HL-60/S4 treated with phorbol 12-myristate 13-acetate at 8.2 ng/mL for 4 days and 3 days (cell line): ENCODE measurements around the gene PLIN1.

Source experiments
- in situ Hi-C: fragments of 300-500 bp; cut with MboI; formaldehyde crosslinking; loops from 2 replicates; pipeline ENCODE4 v1.15.0; 2022; ENCODE audit warnings: low sequenced_read_pairs

The PLIN1 gene

DNA sequence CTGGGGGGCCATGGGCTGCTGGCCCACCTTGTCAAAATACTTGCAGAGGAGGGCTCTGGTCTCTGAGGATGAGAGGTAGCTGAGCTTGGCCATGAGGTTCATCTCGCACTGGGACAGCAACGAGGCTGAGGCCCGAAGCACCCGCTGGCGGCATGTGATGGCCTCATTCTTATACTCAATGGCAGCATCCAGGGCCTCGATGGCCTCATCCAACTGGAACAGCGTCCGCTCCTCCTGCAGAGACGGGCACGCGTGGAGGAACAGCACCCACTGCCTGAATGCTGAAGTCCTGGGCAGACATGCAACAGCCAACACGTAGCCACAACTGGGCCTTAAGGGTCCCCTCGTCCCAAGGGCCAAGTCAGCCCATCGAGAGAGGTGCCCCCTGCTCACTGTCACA lies 48.9 kb downstream of the PLIN1 start:
- in situ Hi-C loops = no loop called here

- in situ Hi-C loops = no loop called here
These were observed 49.3 kb downstream of the PLIN1 start for GRCh38 chr15:89629829-89630228.

DNA sequence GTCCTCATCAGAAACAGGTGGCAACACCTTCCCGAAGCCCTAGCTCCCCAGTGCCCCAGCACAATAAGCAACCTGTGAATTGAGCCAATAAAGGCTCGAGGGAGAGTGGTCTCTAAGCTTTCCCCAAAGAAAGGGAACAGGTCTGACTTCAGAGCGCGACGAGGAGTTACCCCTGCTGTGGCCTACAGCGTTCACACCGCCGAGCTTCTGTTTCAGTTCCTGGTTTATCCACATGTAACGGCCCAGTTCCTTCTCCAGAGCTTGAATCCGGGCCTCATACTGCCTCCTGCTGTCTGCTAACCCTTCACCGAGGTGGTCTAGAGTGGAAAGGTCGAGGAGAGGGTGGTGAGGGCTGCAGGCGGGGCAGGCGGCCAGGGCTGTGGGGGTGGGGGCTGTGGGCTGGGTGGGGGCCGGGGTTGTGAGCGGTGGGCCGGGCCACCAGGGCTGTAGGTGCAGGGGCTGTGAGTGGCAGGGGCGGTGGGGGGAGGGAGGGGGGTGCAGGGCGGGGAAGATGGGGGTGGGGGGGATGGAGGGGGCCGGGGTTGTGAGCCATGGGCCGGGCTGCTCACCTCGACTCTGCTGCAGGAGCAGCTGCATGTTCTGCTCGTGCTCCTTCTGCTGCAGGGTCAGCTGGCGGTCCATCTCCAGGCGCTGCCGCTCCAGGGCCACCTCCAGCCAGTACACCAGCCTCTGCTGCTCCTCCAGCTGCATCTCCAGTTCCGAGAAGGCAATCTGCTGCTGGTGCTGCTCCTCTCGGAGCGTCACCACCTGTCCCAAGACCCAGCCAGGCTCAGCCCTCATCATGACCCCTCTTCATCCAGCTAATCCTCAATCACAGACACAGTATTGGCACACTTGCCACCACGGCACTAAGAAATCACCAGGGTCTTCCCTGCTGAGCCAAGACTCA lies 50.1 kb downstream of the PLIN1 start:
- in situ Hi-C loops = no loop called here

GRCh38 chr15:89628301-89628700 lies 50.9 kb downstream of the PLIN1 start:
- in situ Hi-C loops = no loop called here

DNA sequence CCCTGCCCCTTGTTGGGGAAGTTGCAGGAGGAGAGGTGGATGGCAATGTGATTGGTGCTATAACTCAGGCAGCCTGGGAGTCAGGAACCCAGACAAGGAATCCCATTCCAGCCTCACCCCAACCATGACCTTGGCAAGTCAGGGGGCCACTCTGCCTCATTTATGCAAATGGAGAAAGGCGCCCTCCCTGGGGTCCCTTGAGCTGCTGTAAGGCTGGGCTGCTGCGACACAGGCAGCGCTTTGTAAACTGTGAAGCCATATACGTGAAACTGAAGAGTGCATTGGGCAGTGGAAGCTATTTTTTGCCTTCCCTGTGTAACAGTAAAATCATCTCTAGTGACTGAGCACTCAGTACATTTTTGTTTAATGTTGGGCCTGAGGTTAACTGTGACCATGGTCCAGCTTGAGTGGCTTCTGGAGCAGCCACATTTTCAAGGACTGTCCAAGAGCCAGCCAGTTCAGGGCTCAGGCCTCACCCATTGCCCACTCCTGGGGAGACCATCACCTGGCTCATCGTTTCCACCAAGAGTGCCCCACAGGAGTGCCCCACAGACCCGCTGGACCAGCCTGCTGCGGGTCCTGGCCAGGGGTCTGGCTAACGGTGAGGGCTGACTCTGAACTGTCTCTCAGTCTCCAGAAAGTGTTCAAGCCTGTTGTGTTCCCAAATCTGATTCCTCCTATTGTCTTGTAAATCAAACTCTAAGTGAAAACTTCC lies 51.8 kb downstream of the PLIN1 start:
- in situ Hi-C loops = no loop called here

DNA sequence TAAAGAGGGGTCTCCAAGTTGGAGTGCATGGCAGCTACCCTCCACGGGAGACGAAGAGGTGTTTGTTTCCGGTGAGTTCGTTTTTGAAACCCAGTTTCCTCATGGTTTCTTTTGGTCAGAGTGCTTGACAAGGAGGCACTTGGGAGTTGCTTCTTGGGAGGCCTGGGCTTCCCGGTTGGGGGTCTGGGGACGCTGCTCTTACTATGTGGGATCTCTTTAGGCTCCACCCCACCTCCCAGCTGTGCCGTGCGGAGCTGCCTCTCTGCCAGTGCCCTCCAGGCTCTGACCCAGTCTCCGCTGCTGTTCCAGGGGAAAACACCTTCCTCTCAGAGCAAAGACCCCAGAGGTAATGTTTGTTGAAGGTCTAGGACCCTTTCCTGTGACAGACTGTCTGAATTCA lies 53.5 kb downstream of the PLIN1 start:
- in situ Hi-C loops = no loop called here

DNA sequence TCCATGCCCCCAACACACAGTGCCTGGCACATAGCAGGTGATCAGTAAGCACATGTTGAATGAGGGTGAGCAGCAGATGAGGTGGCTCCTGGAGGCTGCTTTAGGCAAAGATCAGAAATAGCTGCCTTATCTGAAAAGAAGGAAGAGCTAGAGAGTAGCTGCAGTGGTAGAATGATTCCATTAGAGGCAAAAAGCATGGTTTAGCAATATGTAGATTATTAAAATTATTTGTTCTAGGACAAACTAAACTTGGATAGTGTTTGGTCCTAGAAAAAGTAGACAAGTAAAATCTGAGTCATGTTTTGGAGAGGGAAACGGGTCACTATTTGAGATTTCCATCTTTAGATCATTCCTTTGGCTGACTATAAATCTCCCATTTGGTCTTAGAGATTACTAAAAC lies 56.0 kb downstream of the PLIN1 start:
- in situ Hi-C loops = no loop called here

DNA sequence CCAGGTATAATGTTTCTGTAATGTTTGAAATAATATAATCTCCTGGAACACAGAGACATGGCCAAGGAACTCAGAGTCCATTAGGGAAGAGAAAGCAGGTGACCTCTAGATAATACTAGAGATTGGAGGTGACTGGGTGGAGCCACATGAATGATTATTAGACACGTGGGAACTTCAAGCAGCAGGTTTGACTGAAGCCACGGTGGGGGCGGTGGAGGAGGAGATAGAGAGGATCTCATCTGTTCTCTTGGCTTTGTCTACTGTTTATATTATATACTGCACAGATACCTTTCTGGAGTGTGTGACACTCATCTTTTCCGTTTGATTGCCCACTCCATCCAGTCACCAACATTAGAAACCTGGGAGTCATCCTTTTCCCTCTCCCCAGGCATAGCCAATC lies 57.6 kb downstream of the PLIN1 start:
- in situ Hi-C loops = no loop called here

- in situ Hi-C loops = no loop called here
These were observed 62.9 kb downstream of the PLIN1 start for GRCh38 chr15:89616228-89616627.

GRCh38 chr15:89615135-89615534 lies 64.0 kb downstream of the PLIN1 start:
- in situ Hi-C loops = no loop called here
